GM19035 (cell line): ENCODE results near the gene ZNF382.

ENCODE experiments used
- ATAC-seq: cut with Tn5 transposase; IDR thresholded peaks from one replicate; pipeline ENCODE4 v1.9.1; 2021; ENCODE audit not compliant: unreplicated experiment

ZNF382 gene

GRCh38 chr19:36674201-36674600, 69.1 kb downstream of the ZNF382 start:
- ATAC-seq = no peak

- no peak for ATAC-seq
Measured at GRCh38 chr19:36679455-36679854, 74.3 kb downstream of the ZNF382 start.
